Measurements from ENCODE around the gene DIPK1C. TPM values are rescaled to one million over a fixed set of nuclear protein-coding genes. Genes with fewer than 3 reads are reported as not detected.

DIPK1C gene
- total and polyA plus RNA-seq, 2 experiments from 2014 or later = 0.07 TPM; not detected in 1

GRCh38 chr18:74389171-74389927, 67.8 kb downstream of the DIPK1C start:
- TF ChIP-seq EZH2phosphoT487 (IDR thresholded peaks at IDR 0.05; ENCODE audit: unreplicated experiment) (no peak), NANOG (IDR thresholded peaks at IDR 0.05; ENCODE audit: borderline replicate concordance) (no peak), CTCF (conservative IDR thresholded peaks at IDR 0.05; ENCODE audit: low read depth in 2 of 2) (no peak), ETS1 (IDR thresholded peaks at IDR 0.05) (no peak), ZNF462 (CRISPR knock-in tag; IDR thresholded peaks at IDR 0.05) (no peak), ZNF331 (CRISPR knock-in tag; IDR thresholded peaks at IDR 0.05; ENCODE audit: low read depth) (no peak), ZNF114 (CRISPR knock-in tag; IDR thresholded peaks at IDR 0.05) (no peak), CREB1 (CRISPR knock-in tag; IDR thresholded peaks at IDR 0.05; ENCODE audit: low read depth) (no peak), EZH2 (IDR thresholded peaks at IDR 0.05; ENCODE audit: low read depth, unreplicated experiment) (no peak), POLR2AphosphoS5 (IDR thresholded peaks at IDR 0.05; ENCODE audit: low read depth) (no peak), STAT1 (IDR thresholded peaks at IDR 0.05; ENCODE audit: unreplicated experiment) (no peak), REST (IDR thresholded peaks at IDR 0.05; ENCODE audit: unreplicated experiment) (no peak), JUNB (IDR thresholded peaks at IDR 0.05; ENCODE audit: unreplicated experiment) (no peak)
- peaks cover 7% of the 10 kb centered on the region for H3K27me3 Mint-ChIP-seq (ENCODE audit: insufficient read depth, low read depth, poor library complexity)

More at GRCh38 chr18:74389171-74389927, 67.8 kb downstream of the DIPK1C start:
- Histone ChIP-seq H3F3A (replicated peaks; ENCODE audit: low read depth) (no peaks in the 10 kb centered on the region), H3K36me3 (ENCODE audit: insufficient read depth) (no peaks in the 10 kb centered on the region), H3K4me2 (no peak overlapping the region), H3K27ac (ENCODE audit: low read depth) (no peak overlapping the region), H3K4me1 (ENCODE audit: insufficient read depth) (peaks cover 1% of the 10 kb centered on the region; the same call in 1 of the 2 replicates), H3K9me2 (ENCODE audit: insufficient read depth) (no peaks in the 10 kb centered on the region), H3K79me2 (replicated peaks; ENCODE audit: insufficient read depth) (no peaks in the 10 kb centered on the region), H3K4me3 (no peak overlapping the region), H2AFZ (no peak overlapping the region), H3K27me3 (ENCODE audit: insufficient read depth) (no peaks in the 10 kb centered on the region), H4K20me1 (replicated peaks; ENCODE audit: insufficient read depth) (no peaks in the 10 kb centered on the region)
- Mint-ChIP-seq H3K4me1 (peaks cover 6% of the 10 kb centered on the region; the same call in 2 of the 3 replicates), H3K36me3 (ENCODE audit: low read depth) (no peaks in the 10 kb centered on the region), H3K4me3 (no peak overlapping the region), H3K9me3 (no peaks in the 10 kb centered on the region; the same call in 2 of the 3 replicates), H3K27ac (no peak overlapping the region)
- no peak for DNase-seq (ENCODE audit: low spot score)
- no peak for ATAC-seq
